Kidney epithelial cell (primary cell): Measurements from ENCODE around the gene ADCYAP1R1. TPM values are rescaled to one million over a fixed set of nuclear protein-coding genes. Genes with fewer than 3 reads are reported as not detected.

Experiments
- DNase-seq: peaks from one replicate; pipeline ENCODE4 v3.0.0-alpha.2; 2010; ENCODE audit warnings: low read depth
- H3K27me3 ChIP-seq: 2 replicates; pipeline ENCODE4 v1.6.0; 2011; ENCODE audit warnings: low read length; ENCODE audit not compliant: control insufficient read depth, insufficient read depth
- H3K36me3 ChIP-seq: 2 replicates; pipeline ENCODE4 v1.5.1; 2011; ENCODE audit warnings: low read length; ENCODE audit not compliant: control insufficient read depth, insufficient read depth
- H3K4me3 ChIP-seq: 2 replicates; pipeline ENCODE4 v1.5.1; 2011; ENCODE audit warnings: low read depth, mild to moderate bottlenecking, control low read depth, low read length
- CTCF ChIP-seq: IDR thresholded peaks from 2 replicates; pipeline ENCODE4 v1.5.1; 2011; ENCODE audit warnings: mild to moderate bottlenecking, moderate library complexity, low read length, control low read depth, inconsistent platforms; ENCODE audit not compliant: insufficient read depth, poor library complexity, severe bottlenecking
- total RNA-seq: library from RNA; depleted of rRNA; stranded (reverse); fragments of >200 nt; gene quantifications from 2 replicates; pipeline ENCODE4 v1.2.3, GENCODE V29; 2015

Gene ADCYAP1R1
- total RNA-seq, 1 donor from 2014 or later, result not detected

- Histone ChIP-seq H3K4me3 (no peak overlapping the region), H3K36me3 (no peaks in the 10 kb centered on the region), H3K27me3 (peaks cover 18% of the 10 kb centered on the region)
- no peak for TF ChIP-seq CTCF
- DNase-seq, result no peak
These were observed 6.0 kb downstream of the ADCYAP1R1 start for GRCh38 chr7:31058122-31058521.

- DNase-seq, result no peak
These were observed 6.6 kb downstream of the ADCYAP1R1 start for GRCh38 chr7:31058688-31059087.

GRCh38 chr7:31059551-31059950, 7.4 kb downstream of the ADCYAP1R1 start:
- Histone ChIP-seq H3K27me3 (peaks cover 4% of the 10 kb centered on the region), H3K4me3 (no peak overlapping the region), H3K36me3 (no peaks in the 10 kb centered on the region)
- DNase-seq, result no peak
- TF ChIP-seq CTCF, result peak; percentile 6

More at GRCh38 chr7:31058688-31059087, 6.6 kb downstream of the ADCYAP1R1 start:
- peaks cover 12% of the 10 kb centered on the region for H3K27me3 ChIP-seq
- no peak for TF ChIP-seq CTCF
- no peak overlapping the region for H3K4me3 ChIP-seq
- no peaks in the 10 kb centered on the region for H3K36me3 ChIP-seq

GRCh38 chr7:31061185-31061584, 9.1 kb downstream of the ADCYAP1R1 start:
- H3K36me3 ChIP-seq, result no peaks in the 10 kb centered on the region
- peaks cover 2% of the 10 kb centered on the region for H3K27me3 ChIP-seq
- DNase-seq, result no peak
- no peak for TF ChIP-seq CTCF
- no peak overlapping the region for H3K4me3 ChIP-seq

- Histone ChIP-seq H3K27me3 (peaks cover under 1% of the 10 kb centered on the region), H3K4me3 (no peak overlapping the region), H3K36me3 (no peaks in the 10 kb centered on the region)
- DNase-seq, result no peak
- TF ChIP-seq CTCF, result no peak
These were observed 10.8 kb downstream of the ADCYAP1R1 start for GRCh38 chr7:31062746-31063435.
